ENCODE measurements around the gene GAGE2A. TPM values are rescaled to one million over a fixed set of nuclear protein-coding genes. Genes with fewer than 3 reads are reported as not detected.
"Not testable (repeated sequence)": the region's sequence is repeated elsewhere in the genome, so short reads cannot be mapped to it uniquely, and the experiment has no call there.

GAGE2A gene, protein sequence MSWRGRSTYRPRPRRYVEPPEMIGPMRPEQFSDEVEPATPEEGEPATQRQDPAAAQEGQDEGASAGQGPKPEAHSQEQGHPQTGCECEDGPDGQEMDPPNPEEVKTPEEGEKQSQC
- not detected for polyA plus RNA-seq (ENCODE audit: insufficient read length)

DNA sequence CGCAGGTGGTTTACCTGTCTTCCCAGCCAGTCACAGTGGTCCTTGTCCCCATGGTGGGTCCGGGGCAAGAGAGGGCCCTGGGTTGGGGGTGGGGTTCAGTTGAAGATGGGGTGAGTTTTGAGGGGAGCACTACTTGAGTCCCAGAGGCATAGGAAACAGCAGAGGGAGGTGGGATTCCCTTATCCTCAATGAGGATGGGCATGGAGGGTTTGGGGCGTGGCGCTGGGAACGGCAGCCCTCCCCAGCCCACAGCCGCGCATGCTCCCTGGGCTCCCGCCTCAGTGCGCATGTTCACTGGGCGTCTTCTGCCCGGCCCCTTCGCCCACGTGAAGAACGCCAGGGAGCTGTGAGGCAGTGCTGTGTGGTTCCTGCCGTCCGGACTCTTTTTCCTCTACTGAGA, at the start of gene GAGE2A:
GAGE2A (plus strand) TSS at position 301 of the 400 bp plus-strand sequence. CDS start 1,155 bp downstream, outside the sequence.
- not testable (repeated sequence) for DNase-seq

DNA sequence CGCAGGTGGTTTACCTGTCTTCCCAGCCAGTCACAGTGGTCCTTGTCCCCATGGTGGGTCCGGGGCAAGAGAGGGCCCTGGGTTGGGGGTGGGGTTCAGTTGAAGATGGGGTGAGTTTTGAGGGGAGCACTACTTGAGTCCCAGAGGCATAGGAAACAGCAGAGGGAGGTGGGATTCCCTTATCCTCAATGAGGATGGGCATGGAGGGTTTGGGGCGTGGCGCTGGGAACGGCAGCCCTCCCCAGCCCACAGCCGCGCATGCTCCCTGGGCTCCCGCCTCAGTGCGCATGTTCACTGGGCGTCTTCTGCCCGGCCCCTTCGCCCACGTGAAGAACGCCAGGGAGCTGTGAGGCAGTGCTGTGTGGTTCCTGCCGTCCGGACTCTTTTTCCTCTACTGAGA, 47.9 kb upstream of the GAGE2A start, which contains the start of gene GAGE12D:
GAGE12D (plus strand) TSS at position 301 of the 400 bp plus-strand sequence. CDS start 1,155 bp downstream, outside the sequence.
- not testable (repeated sequence) for DNase-seq

DNA sequence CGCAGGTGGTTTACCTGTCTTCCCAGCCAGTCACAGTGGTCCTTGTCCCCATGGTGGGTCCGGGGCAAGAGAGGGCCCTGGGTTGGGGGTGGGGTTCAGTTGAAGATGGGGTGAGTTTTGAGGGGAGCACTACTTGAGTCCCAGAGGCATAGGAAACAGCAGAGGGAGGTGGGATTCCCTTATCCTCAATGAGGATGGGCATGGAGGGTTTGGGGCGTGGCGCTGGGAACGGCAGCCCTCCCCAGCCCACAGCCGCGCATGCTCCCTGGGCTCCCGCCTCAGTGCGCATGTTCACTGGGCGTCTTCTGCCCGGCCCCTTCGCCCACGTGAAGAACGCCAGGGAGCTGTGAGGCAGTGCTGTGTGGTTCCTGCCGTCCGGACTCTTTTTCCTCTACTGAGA, 38.3 kb upstream of the GAGE2A start, which contains the start of gene GAGE12E:
GAGE12E (plus strand) TSS at position 301 of the 400 bp plus-strand sequence. CDS start 1,155 bp downstream, outside the sequence.
- not testable (repeated sequence) for DNase-seq

- DNase-seq = not testable (repeated sequence)
Observed at GRCh38 chrX:49560542-49560941, 28.8 kb upstream of the GAGE2A start, which contains the start of gene GAGE12F. GAGE12F (plus strand) TSS chrX:49560842; CDS start chrX:49561997, 1,155 bp downstream.

- DNase-seq = not testable (repeated sequence)
Observed at GRCh38 chrX:49568728-49569127, 20.6 kb upstream of the GAGE2A start.

DNA sequence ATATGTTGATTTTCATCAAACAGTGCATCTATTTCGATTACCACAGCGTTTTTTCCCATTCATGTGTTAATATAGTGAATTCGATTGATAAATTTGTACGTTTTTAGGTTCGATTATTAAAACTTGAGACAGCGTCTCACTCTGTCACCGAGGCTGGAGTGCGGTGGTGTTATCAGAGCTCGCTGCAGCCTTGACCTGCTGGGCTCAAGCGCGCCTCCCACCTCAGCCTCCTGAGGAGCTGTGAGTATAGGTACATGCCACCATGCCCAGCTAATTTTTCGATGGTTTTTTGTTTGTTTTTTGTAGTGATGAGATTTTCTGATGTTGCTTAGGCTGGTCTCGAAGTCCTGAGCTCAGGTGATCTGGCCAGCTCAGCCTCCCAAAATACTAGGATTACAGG, 20.1 kb upstream of the GAGE2A start:
- not testable (repeated sequence) for DNase-seq

DNA sequence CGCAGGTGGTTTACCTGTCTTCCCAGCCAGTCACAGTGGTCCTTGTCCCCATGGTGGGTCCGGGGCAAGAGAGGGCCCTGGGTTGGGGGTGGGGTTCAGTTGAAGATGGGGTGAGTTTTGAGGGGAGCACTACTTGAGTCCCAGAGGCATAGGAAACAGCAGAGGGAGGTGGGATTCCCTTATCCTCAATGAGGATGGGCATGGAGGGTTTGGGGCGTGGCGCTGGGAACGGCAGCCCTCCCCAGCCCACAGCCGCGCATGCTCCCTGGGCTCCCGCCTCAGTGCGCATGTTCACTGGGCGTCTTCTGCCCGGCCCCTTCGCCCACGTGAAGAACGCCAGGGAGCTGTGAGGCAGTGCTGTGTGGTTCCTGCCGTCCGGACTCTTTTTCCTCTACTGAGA, 19.2 kb upstream of the GAGE2A start, which contains the start of gene GAGE12G:
GAGE12G (plus strand) TSS at position 301 of the 400 bp plus-strand sequence. CDS start 1,155 bp downstream, outside the sequence.
- DNase-seq = not testable (repeated sequence)

- DNase-seq = not testable (repeated sequence)
Observed at GRCh38 chrX:49579649-49580048, 9.6 kb upstream of the GAGE2A start, which contains the start of gene GAGE12H. GAGE12H (plus strand) TSS chrX:49579949; CDS start chrX:49581104, 1,155 bp downstream.

DNA sequence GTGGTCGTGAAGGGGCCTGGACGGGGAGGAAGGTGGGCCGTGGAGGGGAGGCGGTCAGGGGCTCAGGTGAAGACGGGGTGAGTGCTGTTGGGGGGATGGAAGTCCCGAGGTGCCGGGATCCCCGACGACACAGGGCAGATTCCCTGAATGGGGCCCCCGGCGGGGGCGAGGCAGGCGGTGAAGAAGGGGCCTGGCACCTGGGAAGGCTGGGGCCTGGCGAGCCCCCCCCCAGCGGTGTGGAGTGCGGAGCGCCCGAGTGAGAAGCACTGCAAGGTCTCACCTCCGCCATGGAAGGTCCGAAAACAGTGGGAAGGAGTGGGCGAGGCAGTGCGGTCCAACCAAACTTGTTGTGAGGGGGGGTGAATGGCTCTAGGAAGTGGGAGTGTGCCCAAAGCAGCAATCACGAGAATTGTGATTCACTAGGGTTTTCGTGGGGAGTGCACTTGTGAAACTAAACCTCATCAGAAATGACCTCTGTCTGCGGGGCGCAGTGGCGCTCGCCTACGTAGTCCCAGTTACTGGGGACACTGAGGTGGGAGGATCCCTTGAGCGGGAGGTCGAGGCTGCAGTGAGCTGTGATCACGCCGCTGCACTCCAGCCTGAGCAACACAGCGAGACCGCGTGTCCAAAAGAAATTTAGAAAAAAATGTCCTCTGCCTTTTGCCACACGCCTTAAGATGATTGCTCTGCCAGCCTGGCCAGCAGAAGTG, 628 bp downstream of the GAGE2A start:
- not testable (repeated sequence) for DNase-seq

- not testable (repeated sequence) for DNase-seq
Observed at GRCh38 chrX:49590488-49590887, 1.2 kb downstream of the GAGE2A start.

- DNase-seq = not testable (repeated sequence)
Observed at GRCh38 chrX:49598720-49599119, 9.4 kb downstream of the GAGE2A start, which contains the start of gene GAGE1. GAGE1 (plus strand) TSS chrX:49599020; CDS start chrX:49600175, 1,155 bp downstream.

- DNase-seq = no peak
Observed at GRCh38 chrX:49610718-49611310, 21.5 kb downstream of the GAGE2A start.

DNA sequence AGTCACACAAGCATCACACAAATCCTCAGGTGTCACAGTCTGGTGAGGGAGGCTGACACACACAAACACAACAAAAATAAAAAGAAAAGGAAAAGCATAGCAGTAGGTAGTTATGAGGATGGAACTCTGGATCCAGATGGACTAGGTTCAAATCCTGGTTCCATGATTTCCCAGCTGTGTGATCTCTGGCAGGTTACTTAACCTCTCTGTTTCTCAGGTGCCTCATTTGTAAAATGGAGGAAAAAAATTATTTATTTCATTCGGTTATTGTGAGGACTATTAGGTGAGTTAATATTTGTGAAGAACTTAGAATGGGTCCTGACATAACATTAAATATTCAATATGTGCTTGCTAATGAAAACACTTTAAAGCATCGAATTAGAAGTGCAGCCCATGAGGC, 29.3 kb downstream of the GAGE2A start:
- no peak for DNase-seq

- no peak for DNase-seq
Observed at GRCh38 chrX:49627086-49627777, 37.9 kb downstream of the GAGE2A start.

DNA sequence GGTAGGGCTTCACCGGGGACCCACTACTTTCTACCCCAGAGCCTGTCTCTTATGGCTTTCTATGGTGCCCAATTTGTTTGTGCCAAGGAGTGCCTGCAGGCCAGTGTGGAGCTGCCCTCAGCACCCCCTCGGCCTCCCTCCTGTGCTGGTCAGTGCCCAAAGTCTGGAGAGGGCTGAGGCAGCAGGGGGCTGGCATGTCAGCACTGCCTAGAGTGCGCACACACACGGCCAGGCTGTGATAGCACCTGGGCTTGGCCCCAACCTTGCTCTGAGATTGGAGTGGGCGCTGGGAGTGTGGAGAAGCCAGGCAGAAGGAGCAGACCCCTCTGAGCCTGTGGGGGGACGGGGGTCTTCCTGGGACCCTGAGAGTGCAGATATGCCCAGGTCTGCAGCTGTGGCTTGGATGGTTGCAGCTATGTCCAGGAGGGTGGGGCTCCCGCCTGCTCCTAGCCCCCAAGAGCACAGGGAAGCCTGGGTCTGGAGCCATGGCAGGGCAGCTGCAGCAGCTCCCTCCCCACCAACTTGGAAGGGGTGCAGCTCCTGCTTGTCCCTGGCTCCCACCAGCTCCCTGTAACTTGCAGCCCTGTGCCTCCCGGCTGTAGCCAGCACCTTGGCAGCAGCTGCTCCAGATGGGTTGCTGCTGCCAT, 55.8 kb downstream of the GAGE2A start:
- DNase-seq = no peak

Other genes starting within 250 kb of the GAGE2A start
- gene GAGE12C, start 57.3 kb upstream of the GAGE2A start, polyA plus RNA-seq (ENCODE audit: insufficient read length) = not detected
- not detected for gene GAGE12D, start 47.8 kb upstream of the GAGE2A start, polyA plus RNA-seq (ENCODE audit: insufficient read length)
- not detected for gene GAGE12E, start 38.2 kb upstream of the GAGE2A start, polyA plus RNA-seq (ENCODE audit: insufficient read length)
- not detected for gene GAGE12F, start 28.7 kb upstream of the GAGE2A start, polyA plus RNA-seq (ENCODE audit: insufficient read length)
- gene GAGE12G, start 19.1 kb upstream of the GAGE2A start, polyA plus RNA-seq (ENCODE audit: insufficient read length) = not detected
- gene GAGE12H, start 9.5 kb upstream of the GAGE2A start, polyA plus RNA-seq (ENCODE audit: insufficient read length) = not detected
- not detected for gene GAGE1, start 9.5 kb downstream of the GAGE2A start, polyA plus RNA-seq (ENCODE audit: insufficient read length)
- gene PAGE1, start 106.5 kb downstream of the GAGE2A start, polyA plus RNA-seq (ENCODE audit: insufficient read length) = not detected
- not detected for gene PAGE4, start 239.8 kb downstream of the GAGE2A start, polyA plus RNA-seq (ENCODE audit: insufficient read length)